ENCODE measurements around the gene PARVA.

The PARVA gene

GRCh38 chr11:12542186-12542935 lies 165.0 kb downstream of the PARVA start:
- Histone ChIP-seq H3K36me3 (ENCODE audit: control insufficient read depth, insufficient read depth, low read length) (no peaks in the 10 kb centered on the region), H3K27me3 (ENCODE audit: control insufficient read depth, insufficient read depth, low read length) (no peaks in the 10 kb centered on the region), H3K4me3 (ENCODE audit: low read depth, low read length) (no peak overlapping the region), H3K9me3 (ENCODE audit: control insufficient read depth, insufficient read depth, low read length) (no peaks in the 10 kb centered on the region), H3K4me1 (ENCODE audit: control insufficient read depth, insufficient read depth, low read length) (no peaks in the 10 kb centered on the region), H3K27ac (ENCODE audit: low read depth, low read length) (no peak overlapping the region), H3K9ac (ENCODE audit: low read depth, low read length) (no peak overlapping the region)

DNA sequence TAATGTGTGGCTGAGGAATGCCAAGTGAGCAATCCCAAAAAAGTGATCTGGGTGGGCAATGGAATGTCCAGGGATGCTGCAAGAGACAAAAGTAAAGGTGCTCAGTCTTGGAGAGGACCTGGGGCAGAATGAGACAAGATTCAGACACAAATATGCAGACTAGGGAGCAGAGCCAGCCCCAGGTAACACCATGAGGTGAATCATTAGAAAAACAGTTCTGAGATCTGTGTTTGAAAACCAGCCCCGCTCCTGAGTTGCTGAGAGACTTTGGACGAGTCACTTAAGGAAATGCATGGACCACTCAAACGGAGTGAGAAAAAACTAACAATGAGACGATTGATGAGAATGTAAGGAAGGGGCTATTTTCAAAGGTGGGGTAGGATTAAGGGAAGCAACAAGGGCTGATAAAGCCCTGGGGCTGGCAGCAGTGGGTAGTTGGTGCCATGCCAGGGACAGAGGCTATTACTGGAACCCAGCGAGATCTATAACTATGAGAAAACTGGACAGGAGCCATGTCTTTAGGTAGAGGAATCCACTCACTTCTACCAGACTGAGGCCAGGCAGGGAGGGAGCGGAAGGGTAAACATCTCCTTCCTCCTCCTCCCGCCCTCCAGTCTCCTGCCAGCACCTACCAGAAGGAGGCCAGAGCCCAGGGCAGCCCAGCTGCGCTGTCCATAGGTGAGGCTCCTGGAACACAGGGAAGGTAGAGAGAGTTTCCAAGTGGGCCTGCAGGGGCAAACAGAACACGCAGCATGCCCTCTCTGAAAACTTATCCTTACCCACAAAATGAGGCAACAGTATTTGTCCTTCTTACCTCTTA lies 166.4 kb downstream of the PARVA start:
- Histone ChIP-seq H3K4me1 (ENCODE audit: control insufficient read depth, insufficient read depth, low read length) (no peaks in the 10 kb centered on the region), H3K9me3 (ENCODE audit: control insufficient read depth, insufficient read depth, low read length) (no peaks in the 10 kb centered on the region), H3K27ac (ENCODE audit: low read depth, low read length) (no peak overlapping the region), H3K4me3 (ENCODE audit: low read depth, low read length) (no peak overlapping the region), H3K27me3 (ENCODE audit: control insufficient read depth, insufficient read depth, low read length) (no peaks in the 10 kb centered on the region), H3K36me3 (ENCODE audit: control insufficient read depth, insufficient read depth, low read length) (no peaks in the 10 kb centered on the region), H3K9ac (ENCODE audit: low read depth, low read length) (no peak overlapping the region)

GRCh38 chr11:12544986-12545775 lies 167.8 kb downstream of the PARVA start:
- Histone ChIP-seq H3K27ac (ENCODE audit: low read depth, low read length) (no peak overlapping the region), H3K9me3 (ENCODE audit: control insufficient read depth, insufficient read depth, low read length) (no peaks in the 10 kb centered on the region), H3K36me3 (ENCODE audit: control insufficient read depth, insufficient read depth, low read length) (no peaks in the 10 kb centered on the region), H3K27me3 (ENCODE audit: control insufficient read depth, insufficient read depth, low read length) (no peaks in the 10 kb centered on the region), H3K9ac (ENCODE audit: low read depth, low read length) (no peak overlapping the region), H3K4me3 (ENCODE audit: low read depth, low read length) (no peak overlapping the region), H3K4me1 (ENCODE audit: control insufficient read depth, insufficient read depth, low read length) (no peaks in the 10 kb centered on the region)

- Histone ChIP-seq H3K9ac (ENCODE audit: low read depth, low read length) (no peak overlapping the region), H3K36me3 (ENCODE audit: control insufficient read depth, insufficient read depth, low read length) (no peaks in the 10 kb centered on the region), H3K4me1 (ENCODE audit: control insufficient read depth, insufficient read depth, low read length) (no peaks in the 10 kb centered on the region), H3K27me3 (ENCODE audit: control insufficient read depth, insufficient read depth, low read length) (no peaks in the 10 kb centered on the region), H3K4me3 (ENCODE audit: low read depth, low read length) (no peak overlapping the region), H3K27ac (ENCODE audit: low read depth, low read length) (no peak overlapping the region), H3K9me3 (ENCODE audit: control insufficient read depth, insufficient read depth, low read length) (no peaks in the 10 kb centered on the region)
Measured at GRCh38 chr11:12546122-12546521, 168.8 kb downstream of the PARVA start.

GRCh38 chr11:12546660-12547059 lies 169.3 kb downstream of the PARVA start:
- no peaks in the 10 kb centered on the region for H3K4me1 ChIP-seq (ENCODE audit: control insufficient read depth, insufficient read depth, low read length)
- no peaks in the 10 kb centered on the region for H3K36me3 ChIP-seq (ENCODE audit: control insufficient read depth, insufficient read depth, low read length)
- no peak overlapping the region for H3K27ac ChIP-seq (ENCODE audit: low read depth, low read length)
- no peaks in the 10 kb centered on the region for H3K9me3 ChIP-seq (ENCODE audit: control insufficient read depth, insufficient read depth, low read length)
- H3K27me3 ChIP-seq (ENCODE audit: control insufficient read depth, insufficient read depth, low read length): no peaks in the 10 kb centered on the region
- H3K9ac ChIP-seq (ENCODE audit: low read depth, low read length): no peak overlapping the region
- H3K4me3 ChIP-seq (ENCODE audit: low read depth, low read length): no peak overlapping the region

DNA sequence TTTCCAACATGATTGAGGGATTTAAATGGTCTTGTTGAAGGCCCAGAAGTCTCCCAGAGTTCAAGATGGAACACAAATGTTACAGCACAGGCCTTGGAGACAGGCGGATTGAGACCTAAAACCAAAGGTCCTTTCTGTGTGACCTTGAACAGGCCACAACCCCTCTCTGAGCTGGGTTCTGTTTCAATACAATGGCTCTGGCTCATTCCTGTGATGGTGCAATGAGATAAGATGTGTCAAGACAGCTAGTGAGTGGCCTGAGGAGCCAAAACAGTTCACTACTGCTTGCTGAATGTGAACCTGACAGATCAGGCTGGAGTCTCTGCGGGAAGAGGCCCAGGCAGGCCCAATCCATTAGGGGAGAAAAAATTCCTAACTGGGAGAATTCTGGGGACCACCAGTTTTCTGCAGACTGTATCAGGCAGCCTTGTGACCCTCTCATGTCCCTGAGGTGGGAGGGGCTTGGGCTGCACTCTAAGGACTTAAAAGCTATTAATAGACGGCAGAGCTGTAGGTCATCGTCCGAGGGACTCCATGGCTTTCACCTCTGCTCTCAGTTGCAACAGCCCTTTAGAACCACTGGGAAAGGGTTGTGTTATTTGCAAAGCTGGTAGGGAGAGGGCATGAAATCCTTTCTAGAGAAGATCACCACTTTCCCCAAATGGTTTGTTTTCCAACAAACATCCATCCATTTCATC lies 170.7 kb downstream of the PARVA start:
- H3K27me3 ChIP-seq (ENCODE audit: control insufficient read depth, insufficient read depth, low read length): no peaks in the 10 kb centered on the region
- H3K4me1 ChIP-seq (ENCODE audit: control insufficient read depth, insufficient read depth, low read length): no peaks in the 10 kb centered on the region
- no peak overlapping the region for H3K9ac ChIP-seq (ENCODE audit: low read depth, low read length)
- no peak overlapping the region for H3K4me3 ChIP-seq (ENCODE audit: low read depth, low read length)
- no peaks in the 10 kb centered on the region for H3K36me3 ChIP-seq (ENCODE audit: control insufficient read depth, insufficient read depth, low read length)
- no peaks in the 10 kb centered on the region for H3K9me3 ChIP-seq (ENCODE audit: control insufficient read depth, insufficient read depth, low read length)
- no peak overlapping the region for H3K27ac ChIP-seq (ENCODE audit: low read depth, low read length)

DNA sequence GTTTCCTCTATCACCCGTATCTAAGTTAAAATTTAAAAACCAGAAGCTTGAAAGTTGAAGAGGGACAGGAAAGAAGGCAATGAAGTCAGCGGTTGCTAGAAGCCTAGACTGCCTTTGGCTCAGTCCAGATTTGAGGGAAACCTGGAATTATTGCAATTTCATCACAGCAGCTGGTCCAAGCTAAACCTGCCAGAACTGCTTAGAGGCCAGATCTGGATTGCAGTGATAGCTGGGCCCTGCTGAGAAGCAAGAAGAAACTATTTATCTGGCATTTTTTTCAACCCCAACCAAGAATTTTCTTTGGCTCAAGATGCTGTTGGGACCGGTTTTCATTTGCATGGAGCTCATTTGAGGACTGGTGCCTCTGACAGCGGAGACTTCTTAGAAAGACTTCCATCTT lies 175.3 kb downstream of the PARVA start:
- no peaks in the 10 kb centered on the region for H3K27me3 ChIP-seq (ENCODE audit: control insufficient read depth, insufficient read depth, low read length)
- H3K9me3 ChIP-seq (ENCODE audit: control insufficient read depth, insufficient read depth, low read length): 0 out of 2 replicates have a peak, but pooled peaks cover 3% of the 10 kb centered on the region
- no peaks in the 10 kb centered on the region for H3K36me3 ChIP-seq (ENCODE audit: control insufficient read depth, insufficient read depth, low read length)
- H3K4me3 ChIP-seq (ENCODE audit: low read depth, low read length): no peak overlapping the region
- H3K27ac ChIP-seq (ENCODE audit: low read depth, low read length): no peak overlapping the region
- no peak overlapping the region for H3K9ac ChIP-seq (ENCODE audit: low read depth, low read length)
- peaks cover 18% of the 10 kb centered on the region for H3K4me1 ChIP-seq (ENCODE audit: control insufficient read depth, insufficient read depth, low read length)

DNA sequence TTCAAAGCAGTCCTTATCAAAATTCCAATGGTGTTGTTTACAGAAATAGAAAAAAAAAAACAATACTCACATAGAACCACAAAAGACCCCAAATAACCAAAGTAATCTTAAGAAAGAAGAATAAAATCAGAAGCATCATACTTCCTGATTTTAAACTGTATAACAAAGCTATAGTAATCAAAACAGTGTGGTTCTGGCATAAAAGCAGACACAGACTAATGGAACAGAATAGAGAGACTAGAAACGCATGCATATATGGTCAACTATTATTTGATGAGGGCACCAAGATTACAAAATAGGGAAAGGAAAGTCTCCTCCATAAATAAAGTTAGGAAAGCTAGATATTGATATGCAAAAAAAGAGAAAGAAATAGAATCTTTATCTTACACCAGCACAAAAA lies 176.8 kb downstream of the PARVA start:
- H3K27me3 ChIP-seq (ENCODE audit: control insufficient read depth, insufficient read depth, low read length): no peaks in the 10 kb centered on the region

GRCh38 chr11:12556155-12556554 lies 178.8 kb downstream of the PARVA start:
- Histone ChIP-seq H3K9me3 (ENCODE audit: control insufficient read depth, insufficient read depth, low read length) (0 out of 2 replicates have a peak, but pooled peaks cover 3% of the 10 kb centered on the region), H3K4me3 (ENCODE audit: low read depth, low read length) (no peak overlapping the region), H3K9ac (ENCODE audit: low read depth, low read length) (no peak overlapping the region), H3K27me3 (ENCODE audit: control insufficient read depth, insufficient read depth, low read length) (no peaks in the 10 kb centered on the region), H3K36me3 (ENCODE audit: control insufficient read depth, insufficient read depth, low read length) (no peaks in the 10 kb centered on the region), H3K4me1 (ENCODE audit: control insufficient read depth, insufficient read depth, low read length) (peaks cover 18% of the 10 kb centered on the region), H3K27ac (ENCODE audit: low read depth, low read length) (peak overlapping the region; percentile 75)

More for the DNA sequence above, 176.8 kb downstream of the PARVA start:
- no peaks in the 10 kb centered on the region for H3K36me3 ChIP-seq (ENCODE audit: control insufficient read depth, insufficient read depth, low read length)
- no peak overlapping the region for H3K9ac ChIP-seq (ENCODE audit: low read depth, low read length)
- no peak overlapping the region for H3K4me3 ChIP-seq (ENCODE audit: low read depth, low read length)
- H3K4me1 ChIP-seq (ENCODE audit: control insufficient read depth, insufficient read depth, low read length): peaks cover 18% of the 10 kb centered on the region
- 0 out of 2 replicates have a peak, but pooled peaks cover 3% of the 10 kb centered on the region for H3K9me3 ChIP-seq (ENCODE audit: control insufficient read depth, insufficient read depth, low read length)
- no peak overlapping the region for H3K27ac ChIP-seq (ENCODE audit: low read depth, low read length)

DNA sequence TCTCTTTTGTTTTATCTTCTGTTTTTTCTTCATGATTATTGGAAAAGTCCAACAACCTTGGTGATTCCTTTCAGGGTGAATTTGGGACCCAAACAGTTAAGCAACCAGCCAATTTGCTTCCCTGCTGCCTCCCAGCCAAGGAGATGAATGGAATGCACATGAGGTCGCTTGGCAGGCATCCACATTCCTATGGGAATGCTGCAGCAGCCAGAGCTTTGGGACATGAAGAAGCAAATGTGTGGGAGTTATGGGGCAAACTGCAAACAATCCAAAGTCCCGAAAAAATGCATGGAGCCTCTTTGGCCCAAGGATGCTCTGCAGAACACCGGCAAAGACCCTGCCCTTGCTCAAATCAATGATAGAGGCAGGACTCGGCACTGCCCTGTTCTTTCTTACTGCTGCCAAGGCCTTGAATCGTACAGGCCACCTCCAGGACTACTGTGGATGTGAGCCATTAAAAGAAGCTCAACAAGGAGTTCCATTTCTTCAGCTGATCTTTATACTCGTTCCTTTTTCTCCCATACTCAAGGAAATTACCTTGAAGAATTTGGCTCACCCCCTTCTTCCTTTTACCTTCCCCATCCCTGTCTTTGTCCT lies 179.5 kb downstream of the PARVA start:
- H3K9me3 ChIP-seq (ENCODE audit: control insufficient read depth, insufficient read depth, low read length): 0 out of 2 replicates have a peak, but pooled peaks cover 3% of the 10 kb centered on the region
- H3K27me3 ChIP-seq (ENCODE audit: control insufficient read depth, insufficient read depth, low read length): no peaks in the 10 kb centered on the region
- no peak overlapping the region for H3K9ac ChIP-seq (ENCODE audit: low read depth, low read length)
- H3K4me1 ChIP-seq (ENCODE audit: control insufficient read depth, insufficient read depth, low read length): peaks cover 18% of the 10 kb centered on the region
- peak overlapping the region; percentile 75 for H3K27ac ChIP-seq (ENCODE audit: low read depth, low read length)
- no peaks in the 10 kb centered on the region for H3K36me3 ChIP-seq (ENCODE audit: control insufficient read depth, insufficient read depth, low read length)
- H3K4me3 ChIP-seq (ENCODE audit: low read depth, low read length): no peak overlapping the region
